ENCODE data around the gene SPTBN1. TPM values are rescaled to one million over a fixed set of nuclear protein-coding genes. Genes with fewer than 3 reads are reported as not detected.

SPTBN1 gene
- total and polyA plus RNA-seq, 2 donors (not counting 3 experiments of a cell fraction or from before 2014, with no cell fraction given) = 63.3 to 320 TPM

- Histone ChIP-seq H3K4me2 (ENCODE audit: insufficient read depth, low read length) (no peak overlapping the region), H3K36me3 (ENCODE audit: control insufficient read depth in 2 of 2, extremely low read depth in 1 of 2, insufficient read depth in 2 of 2, low read length in 2 of 2) (no peaks in the 10 kb centered on the region), H2AFZ (ENCODE audit: low read depth, low read length) (peak overlapping the region; percentile 38), H3K9me3 (replicated peaks; ENCODE audit: control insufficient read depth, insufficient read depth, low read length) (no peaks in the 10 kb centered on the region), H3K9ac (replicated peaks; ENCODE audit: extremely low read depth, insufficient read depth, low read length) (no peak overlapping the region), H4K20me1 (replicated peaks; ENCODE audit: control insufficient read depth, extremely low read depth, insufficient read depth, low read length) (no peaks in the 10 kb centered on the region), H3K9me1 (replicated peaks; ENCODE audit: control insufficient read depth, extremely low read depth, insufficient read depth, low read length) (no peaks in the 10 kb centered on the region), H3K27me3 (ENCODE audit: control insufficient read depth in 2 of 2, insufficient read depth in 2 of 2, low read length in 2 of 2) (no peaks in the 10 kb centered on the region), H3K27ac (ENCODE audit: insufficient read depth, low read depth, low read length) (no peak overlapping the region), H3K4me3 (replicated peaks in 1 of 3; ENCODE audit: insufficient read depth in 1 of 3, low read depth in 1 of 3, low read length in 3 of 3) (no peak overlapping the region), H3K4me1 (ENCODE audit: control insufficient read depth, extremely low read depth, insufficient read depth, low read length) (peaks cover 20% of the 10 kb centered on the region), H3K79me2 (ENCODE audit: control insufficient read depth, insufficient read depth, low read length) (no peaks in the 10 kb centered on the region)
- intact Hi-C loops (cut with micrococcal nuclease) (no loop called here), dilution Hi-C loops (cut with MboI; ENCODE audit: extremely low pct_ligation_motif_present, low sequenced_read_pairs) (no loop called here)
- no peak for FAIRE-seq
- peak; percentile 69 for DNase-seq (ENCODE audit: low read depth, low spot score)
- TF ChIP-seq GATA2 (IDR thresholded peaks at IDR 0.05; ENCODE audit: insufficient read depth, insufficient read length, low read depth, low read length) = no peak
- CTCF ChIA-PET = interaction anchor here (1.5 kb wide), 1 partner anchor 217 kb away, joined by 3 read pairs; no protein-coding TSS in a partner anchor
- BruUV-seq (replicated peaks) = no TSS peak
- POLR2A ChIA-PET = no interaction called here
These were observed 32.9 kb upstream of the SPTBN1 start for GRCh38 chr2:54423213-54423612.

GRCh38 chr2:54424555-54425163, 31.5 kb upstream of the SPTBN1 start:
- Histone ChIP-seq H3K27me3 (ENCODE audit: control insufficient read depth in 2 of 2, insufficient read depth in 2 of 2, low read length in 2 of 2) (no peaks in the 10 kb centered on the region), H3K79me2 (ENCODE audit: control insufficient read depth, insufficient read depth, low read length) (no peaks in the 10 kb centered on the region), H3K4me1 (ENCODE audit: control insufficient read depth, extremely low read depth, insufficient read depth, low read length) (peaks cover 16% of the 10 kb centered on the region), H3K36me3 (ENCODE audit: control insufficient read depth in 2 of 2, extremely low read depth in 1 of 2, insufficient read depth in 2 of 2, low read length in 2 of 2) (no peaks in the 10 kb centered on the region), H3K9me3 (replicated peaks; ENCODE audit: control insufficient read depth, insufficient read depth, low read length) (no peaks in the 10 kb centered on the region), H3K27ac (ENCODE audit: insufficient read depth, low read depth, low read length) (no peak overlapping the region), H3K9me1 (replicated peaks; ENCODE audit: control insufficient read depth, extremely low read depth, insufficient read depth, low read length) (no peaks in the 10 kb centered on the region), H2AFZ (ENCODE audit: low read depth, low read length) (no peak overlapping the region), H3K4me2 (ENCODE audit: insufficient read depth, low read length) (no peak overlapping the region), H4K20me1 (replicated peaks; ENCODE audit: control insufficient read depth, extremely low read depth, insufficient read depth, low read length) (no peaks in the 10 kb centered on the region), H3K9ac (replicated peaks; ENCODE audit: extremely low read depth, insufficient read depth, low read length) (no peak overlapping the region), H3K4me3 (replicated peaks in 1 of 3; ENCODE audit: insufficient read depth in 1 of 3, low read depth in 1 of 3, low read length in 3 of 3) (no peak overlapping the region)
- FAIRE-seq (no peak), DNase-seq (ENCODE audit: low read depth, low spot score) (no peak)
- no peak for TF ChIP-seq MYC (IDR thresholded peaks at IDR 0.05; ENCODE audit: low read depth, low read length)
- TF ChIP-seq EZH2 (IDR thresholded peaks at IDR 0.05; ENCODE audit: borderline replicate concordance, low read depth, low read length, severe bottlenecking) = no peak
- no peak for TF ChIP-seq FOS (IDR thresholded peaks at IDR 0.05; ENCODE audit: borderline replicate concordance, insufficient read depth, low read length)
- TF ChIP-seq POLR2AphosphoS5 (IDR thresholded peaks at IDR 0.05; ENCODE audit: insufficient read depth, low read depth, low read length) = no peak
- TF ChIP-seq CTCF (IDR thresholded peaks at IDR 0.05; ENCODE audit: extremely low read depth in 1 of 2, insufficient read depth in 1 of 2, low read depth in 1 of 2, low read length in 2 of 2) = no peak
- no peak for TF ChIP-seq POLR2A (IDR thresholded peaks at IDR 0.05; ENCODE audit: low read depth, low read length)
- TF ChIP-seq GATA2 (IDR thresholded peaks at IDR 0.05; ENCODE audit: insufficient read depth, insufficient read length, low read depth, low read length) = no peak
- TF ChIP-seq JUN (IDR thresholded peaks at IDR 0.05; ENCODE audit: borderline replicate concordance, insufficient read depth, insufficient read length, low read depth) = no peak
- TF ChIP-seq MAX (IDR thresholded peaks at IDR 0.05; ENCODE audit: insufficient read depth, insufficient read length) = no peak
- no TSS peak for BruUV-seq (replicated peaks)
- dilution Hi-C loops (cut with MboI; ENCODE audit: extremely low pct_ligation_motif_present, low sequenced_read_pairs) (no loop called here), intact Hi-C loops (cut with micrococcal nuclease) (no loop called here)
- ChIA-PET POLR2A (interaction anchor here (0.7 kb wide), 1 partner anchor 110 kb away, joined by 4 read pairs; no protein-coding TSS in a partner anchor), CTCF (no interaction called here)
